NCI-H748 treated with DMSO at 0.1 percent for 48 hours (cell line): ENCODE measurements around the gene SPDYE5.

Source experiments
- DNase-seq: peaks from one replicate; lab custom pipeline; 2025; lab: John Stamatoyannopoulos, UW

The SPDYE5 gene

DNA sequence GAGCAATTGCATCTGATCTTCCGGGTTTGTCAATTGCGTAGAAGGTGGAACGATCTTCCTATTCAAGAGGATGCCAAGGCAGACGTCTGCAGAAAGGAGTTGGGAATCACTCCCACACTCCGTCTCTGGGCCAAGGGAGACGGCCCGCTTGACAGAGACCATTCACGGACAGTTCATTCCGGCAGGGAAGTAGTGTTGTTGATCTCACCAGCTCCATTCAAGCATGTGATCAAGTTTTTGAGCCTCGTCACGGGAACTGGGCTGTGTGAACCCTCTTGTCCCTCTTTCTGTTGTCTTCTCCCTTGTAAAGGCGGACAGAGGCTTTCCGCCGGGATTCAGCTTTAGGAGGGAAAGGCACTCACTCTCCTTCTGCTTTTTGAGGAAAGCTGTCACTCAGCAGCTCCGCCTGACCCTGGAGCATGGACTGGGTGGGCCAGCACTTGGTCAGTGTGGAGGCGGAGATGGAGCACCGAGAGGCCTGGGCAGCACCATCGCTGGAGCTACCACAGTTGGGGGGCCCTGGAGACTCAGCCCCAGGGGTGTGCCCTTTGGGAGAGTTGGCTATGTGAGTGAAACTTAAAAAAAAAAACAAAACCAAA lies 44.9 kb downstream of the SPDYE5 start:
- DNase-seq: no peak

DNA sequence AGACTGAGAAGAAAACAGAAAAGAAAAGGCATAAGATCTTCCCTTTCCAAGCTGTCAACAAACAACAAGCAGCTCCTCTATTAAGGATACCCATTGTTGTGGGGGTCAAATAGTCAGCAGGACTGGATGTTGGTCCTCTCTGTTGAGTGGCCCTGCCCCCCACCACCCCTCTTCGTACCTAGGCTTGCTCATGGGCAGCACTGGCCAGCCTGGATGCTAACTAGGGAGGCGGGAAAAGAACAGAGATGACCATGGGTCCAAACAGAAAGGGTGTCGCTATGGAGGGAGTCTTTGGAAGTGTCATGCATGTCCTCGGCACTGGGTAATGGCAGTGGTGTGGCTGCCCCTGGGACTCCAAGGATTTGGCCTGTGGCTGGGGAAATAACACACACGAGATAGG lies 45.6 kb downstream of the SPDYE5 start:
- no peak for DNase-seq

DNA sequence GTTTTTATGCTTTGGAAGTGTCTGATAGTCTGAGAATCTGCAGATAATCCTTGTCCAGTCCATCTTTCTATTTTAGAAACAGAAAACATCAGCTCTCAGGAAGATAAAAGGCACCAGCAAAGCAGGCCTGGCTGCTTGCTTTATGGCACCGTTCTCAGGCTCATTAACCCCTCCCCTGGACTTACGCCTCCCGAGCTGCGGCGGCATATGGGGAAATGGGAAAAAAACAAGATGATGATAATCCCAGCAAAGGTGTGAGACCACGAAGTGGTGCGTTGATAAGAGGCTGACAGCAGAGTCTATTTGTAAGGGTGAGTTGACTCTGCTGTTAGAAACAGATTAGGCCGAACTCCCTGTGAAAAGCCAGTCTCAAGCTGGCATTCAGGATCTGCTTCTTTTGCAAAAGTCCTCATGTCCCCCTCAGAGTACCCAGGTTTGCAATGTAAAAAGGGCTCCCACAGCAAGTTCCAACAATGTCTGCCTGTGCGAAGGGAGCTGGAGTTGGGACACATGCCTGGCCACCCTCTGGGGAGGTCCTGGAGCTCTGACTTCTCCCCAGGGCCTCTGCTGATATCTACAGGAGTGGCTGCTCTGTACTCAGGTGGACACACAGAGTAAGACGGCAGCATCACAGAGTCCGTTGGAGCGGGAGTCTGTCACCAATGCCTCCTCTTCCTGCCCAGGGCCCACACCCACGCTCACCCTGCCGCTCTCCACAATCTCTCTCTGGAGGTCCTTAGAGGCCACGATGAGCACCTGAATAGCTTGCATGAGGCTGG lies 54.3 kb downstream of the SPDYE5 start:
- no peak for DNase-seq
